ENCODE measurements around the gene PRRG4. TPM values are rescaled to one million over a fixed set of nuclear protein-coding genes. Genes with fewer than 3 reads are reported as not detected.

The PRRG4 gene
- total and polyA plus RNA-seq, 2 of the 4 experiments (the other 2 are of a cell fraction), result not detected

DNA sequence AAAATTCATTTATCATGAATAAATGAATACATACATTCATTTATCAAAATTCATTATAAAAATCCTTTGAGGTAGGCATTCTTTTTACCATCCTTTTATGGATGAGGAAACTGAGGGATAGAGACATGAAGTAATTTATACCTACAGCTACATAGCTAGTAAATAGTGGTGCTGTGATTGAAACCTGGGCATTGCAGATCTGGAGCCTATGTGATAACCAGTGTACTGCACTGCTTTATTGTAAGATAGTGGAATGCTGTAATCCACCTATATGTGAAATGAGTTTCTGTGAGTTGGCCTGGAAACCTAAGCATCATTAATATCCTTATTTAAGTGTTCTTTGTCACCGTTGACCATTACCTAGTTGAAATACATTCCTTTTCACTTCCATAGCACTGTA is 67.4 kb downstream of the PRRG4 start:
- no peak overlapping the region for H2AK9ac ChIP-seq (replicated peaks; ENCODE audit: low read depth, low read length, poor library complexity)
- H2BK5ac ChIP-seq (ENCODE audit: low read depth, low read length, poor library complexity, severe bottlenecking), result no peak overlapping the region
- H3K36me3 ChIP-seq (ENCODE audit: control insufficient read depth, insufficient read depth, low read length), result no peaks in the 10 kb centered on the region
- no peak overlapping the region for H3K9ac ChIP-seq (ENCODE audit: low read depth, low read length)
- POLR2A ChIA-PET (ENCODE audit: unreplicated experiment), result no interaction called here
- no peak overlapping the region for H4K8ac ChIP-seq (ENCODE audit: low read depth in 2 of 2, low read length in 2 of 2)
- dilution Hi-C loops (cut with HindIII; ENCODE audit: low sequenced_read_pairs, unreplicated experiment), result no loop called here
- no peak for ATAC-seq (ENCODE audit: low read depth)
- H3K27ac ChIP-seq (ENCODE audit: insufficient read depth, low read length), result no peak overlapping the region
- no peak overlapping the region for H3K4ac ChIP-seq (ENCODE audit: low read depth, low read length)
- H4K91ac ChIP-seq (ENCODE audit: insufficient read depth, low read depth, low read length), result no peak overlapping the region
- BruUV-seq (replicated peaks), result no TSS peak
- no peak overlapping the region for H2BK20ac ChIP-seq (ENCODE audit: low read depth, low read length)
- TF ChIP-seq, protein P1, sequence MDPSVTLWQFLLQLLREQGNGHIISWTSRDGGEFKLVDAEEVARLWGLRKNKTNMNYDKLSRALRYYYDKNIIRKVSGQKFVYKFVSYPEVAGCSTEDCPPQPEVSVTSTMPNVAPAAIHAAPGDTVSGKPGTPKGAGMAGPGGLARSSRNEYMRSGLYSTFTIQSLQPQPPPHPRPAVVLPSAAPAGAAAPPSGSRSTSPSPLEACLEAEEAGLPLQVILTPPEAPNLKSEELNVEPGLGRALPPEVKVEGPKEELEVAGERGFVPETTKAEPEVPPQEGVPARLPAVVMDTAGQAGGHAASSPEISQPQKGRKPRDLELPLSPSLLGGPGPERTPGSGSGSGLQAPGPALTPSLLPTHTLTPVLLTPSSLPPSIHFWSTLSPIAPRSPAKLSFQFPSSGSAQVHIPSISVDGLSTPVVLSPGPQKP (IDR thresholded peaks at IDR 0.05; ENCODE audit: borderline replicate concordance, low read depth, low read length), result no peak
- TF ChIP-seq SMC3 (IDR thresholded peaks at IDR 0.05; ENCODE audit: low read depth, low read length), result no peak
- TF ChIP-seq FOS (IDR thresholded peaks at IDR 0.05; ENCODE audit: low read depth, low read length), result no peak
- no peak overlapping the region for H4K5ac ChIP-seq (ENCODE audit: low read depth, low read length)
- no peak overlapping the region for H3K18ac ChIP-seq (ENCODE audit: low read depth, low read length)
- no peak overlapping the region for H3K56ac ChIP-seq (ENCODE audit: extremely low read depth, insufficient read depth, low read length)
- CTCF ChIA-PET, result interaction anchor here (0.7 to 0.8 kb wide), 2 partner anchors 58 to 432 kb away, joined by 3 read pairs; no protein-coding TSS in a partner anchor
- H3K4me2 ChIP-seq (ENCODE audit: low read depth, low read length), result no peak overlapping the region
- no peaks in the 10 kb centered on the region for H3K4me1 ChIP-seq (ENCODE audit: control insufficient read depth, insufficient read depth, low read length)
- H3K27me3 ChIP-seq (ENCODE audit: control insufficient read depth, insufficient read depth, low read length), result no peaks in the 10 kb centered on the region
- no peak overlapping the region for H3K14ac ChIP-seq (replicated peaks; ENCODE audit: low read depth, low read length)
- no peak overlapping the region for H2BK120ac ChIP-seq (ENCODE audit: low read depth, low read length)
- H3K4me3 ChIP-seq (ENCODE audit: insufficient read depth, low read depth, low read length), result no peak overlapping the region
- peaks cover 22% of the 10 kb centered on the region for H4K20me1 ChIP-seq (ENCODE audit: insufficient read depth, low read length)
- no peak overlapping the region for H2BK15ac ChIP-seq (ENCODE audit: low read depth, low read length)
- WGBS, 2 experiments (ENCODE audit: extremely low coverage in 2 of 2, insufficient read length in 1 of 2), result no CpG with 5 or more reads among the region's 1 CpG
- H3K9me1 ChIP-seq (ENCODE audit: insufficient read depth, low read length), result peaks cover 8% of the 10 kb centered on the region
- H3K9me3 ChIP-seq (ENCODE audit: control insufficient read depth, insufficient read depth, low read length), result no peaks in the 10 kb centered on the region
- peaks cover 36 to 58% of the 10 kb centered on the region in 2 experiments for H3K79me1 ChIP-seq (ENCODE audit: low read depth in 1 of 2, low read length in 2 of 2)
- in situ Hi-C loops (cut with MboI; ENCODE audit: low sequenced_read_pairs), result no loop called here
- no peak for DNase-seq
- no peak overlapping the region for H2AK5ac ChIP-seq (ENCODE audit: low read depth, low read length)
- no peak overlapping the region for H3K23ac ChIP-seq (ENCODE audit: low read depth, low read length)
- intact Hi-C loops (cut with micrococcal nuclease), result loop anchor here (5.0 kb wide), 1 partner anchor 155 kb away; no protein-coding TSS in a partner anchor
- no peak overlapping the region for H2AFZ ChIP-seq (replicated peaks; ENCODE audit: low read length, poor library complexity)

Measured in IMR-90 (cell line).